Measurements from ENCODE around the gene NFIB. TPM values are rescaled to one million over a fixed set of nuclear protein-coding genes. Genes with fewer than 3 reads are reported as not detected.

Gene NFIB
- total and polyA plus RNA-seq, 2 of the 4 experiments (the other 2 are of a cell fraction) = 1.4 to 2.0 TPM

- intact Hi-C loops (cut with micrococcal nuclease) = no loop called here
- Histone ChIP-seq H3K56ac (ENCODE audit: extremely low read depth, insufficient read depth, low read length) (no peak overlapping the region), H3K79me1 (ENCODE audit: low read depth in 1 of 2, low read length in 2 of 2) (no peaks in the 10 kb centered on the region), H3K27me3 (ENCODE audit: control insufficient read depth, insufficient read depth, low read length) (peaks cover 40% of the 10 kb centered on the region), H2BK15ac (ENCODE audit: low read depth, low read length) (no peak overlapping the region), H3K27ac (ENCODE audit: insufficient read depth, low read length) (no peak overlapping the region), H3K9me3 (ENCODE audit: control insufficient read depth, insufficient read depth, low read length) (no peaks in the 10 kb centered on the region), H2BK20ac (ENCODE audit: low read depth, low read length) (no peak overlapping the region), H2AK5ac (ENCODE audit: low read depth, low read length) (no peak overlapping the region), H4K91ac (ENCODE audit: insufficient read depth, low read depth, low read length) (no peak overlapping the region), H3K18ac (ENCODE audit: low read depth, low read length) (no peak overlapping the region), H2AK9ac (replicated peaks; ENCODE audit: low read depth, low read length, poor library complexity) (no peak overlapping the region), H3K36me3 (ENCODE audit: control insufficient read depth, insufficient read depth, low read length) (no peaks in the 10 kb centered on the region), H4K20me1 (ENCODE audit: insufficient read depth, low read length) (no peaks in the 10 kb centered on the region), H3K4me2 (ENCODE audit: low read depth, low read length) (no peak overlapping the region), H3K9me1 (ENCODE audit: insufficient read depth, low read length) (no peaks in the 10 kb centered on the region), H4K5ac (ENCODE audit: low read depth, low read length) (no peak overlapping the region), H2BK120ac (ENCODE audit: low read depth, low read length) (no peak overlapping the region), H3K4me1 (ENCODE audit: control insufficient read depth, insufficient read depth, low read length) (no peaks in the 10 kb centered on the region), H3K4me3 (ENCODE audit: insufficient read depth, low read depth, low read length) (no peak overlapping the region), H3K23ac (ENCODE audit: low read depth, low read length) (no peak overlapping the region), H3K14ac (replicated peaks; ENCODE audit: low read depth, low read length) (no peak overlapping the region), H2BK5ac (ENCODE audit: low read depth, low read length, poor library complexity, severe bottlenecking) (no peak overlapping the region), H4K8ac (ENCODE audit: low read depth in 2 of 2, low read length in 2 of 2) (no peak overlapping the region), H3K9ac (ENCODE audit: low read depth, low read length) (no peak overlapping the region), H3K4ac (ENCODE audit: low read depth, low read length) (no peak overlapping the region), H2AFZ (replicated peaks; ENCODE audit: low read length, poor library complexity) (no peak overlapping the region)
- ChIA-PET CTCF (interaction anchor here (1.2 kb wide), 1 partner anchor 10 kb away, joined by 3 read pairs; no protein-coding TSS in a partner anchor), POLR2A (ENCODE audit: unreplicated experiment) (no interaction called here)
- no CpG with 5 or more reads among the region's 3 CpGs for WGBS, 2 experiments (ENCODE audit: extremely low coverage in 2 of 2, insufficient read length in 1 of 2)
- BruUV-seq (replicated peaks) = no TSS peak
- dilution Hi-C loops (cut with HindIII; ENCODE audit: low sequenced_read_pairs, unreplicated experiment) = no loop called here
- in situ Hi-C loops (cut with MboI; ENCODE audit: low sequenced_read_pairs) = no loop called here
- DNase-seq (no peak), ATAC-seq (ENCODE audit: low read depth) (no peak)
- TF ChIP-seq CTCF (conservative IDR thresholded peaks at IDR 0.05; ENCODE audit: low read depth, low read length) = no peak
- no peak for TF ChIP-seq POLR2A (IDR thresholded peaks at IDR 0.05; ENCODE audit: low read depth, low read length)
- no peak for TF ChIP-seq CEBPB (IDR thresholded peaks at IDR 0.05; ENCODE audit: low read depth, low read length)
- no peak for TF ChIP-seq MAFK (IDR thresholded peaks at IDR 0.05; ENCODE audit: low read depth, low read length)
- no peak for TF ChIP-seq NFE2L2 (IDR thresholded peaks at IDR 0.05; ENCODE audit: low read depth, low read length)
- TF ChIP-seq RCOR1 (IDR thresholded peaks at IDR 0.05; ENCODE audit: insufficient replicate concordance, low read length) = no peak
- TF ChIP-seq USF2 (IDR thresholded peaks at IDR 0.05; ENCODE audit: low read depth, low read length) = no peak
- TF ChIP-seq ELK1 (IDR thresholded peaks at IDR 0.05; ENCODE audit: borderline replicate concordance, low read depth, low read length) = no peak
- TF ChIP-seq SMC3 (IDR thresholded peaks at IDR 0.05; ENCODE audit: low read depth, low read length) = no peak
- no peak for TF ChIP-seq CHD1 (IDR thresholded peaks at IDR 0.05; ENCODE audit: low read depth, low read length)
- no peak for TF ChIP-seq RAD21 (IDR thresholded peaks at IDR 0.05; ENCODE audit: low read length)
- TF ChIP-seq MXI1 (IDR thresholded peaks at IDR 0.05; ENCODE audit: borderline replicate concordance, low read depth, low read length) = no peak
- no peak for TF ChIP-seq BHLHE40 (IDR thresholded peaks at IDR 0.05; ENCODE audit: low read depth, low read length)
- TF ChIP-seq MAZ (IDR thresholded peaks at IDR 0.05; ENCODE audit: borderline replicate concordance, low read depth, low read length) = no peak
- no peak for TF ChIP-seq RFX5 (IDR thresholded peaks at IDR 0.05; ENCODE audit: low read depth, low read length)
- no peak for TF ChIP-seq FOS (IDR thresholded peaks at IDR 0.05; ENCODE audit: low read depth, low read length)
These were observed 9.7 kb downstream of the NFIB start for GRCh38 chr9:14304259-14304658.
